Neural cell (in vitro differentiated cells): ENCODE measurements around the gene SMCO1. TPM values are rescaled to one million over a fixed set of nuclear protein-coding genes. Genes with fewer than 3 reads are reported as not detected.
"Not testable (repeated sequence)": the region's sequence is repeated elsewhere in the genome, so short reads cannot be mapped to it uniquely, and the experiment has no call there.

Source experiments
- H2AFZ ChIP-seq: fragments of 200-600, 300-800 bp; sonication (generic), shearing (Covaris generic); 2 replicates; pipeline ENCODE4 v1.6.0; 2014; ENCODE audit warnings: low read depth, mild to moderate bottlenecking, antibody characterized with exemption, low read length, moderate library complexity
- H3F3A ChIP-seq: fragments of 200-600 bp; shearing (Covaris generic); 2 replicates; pipeline ENCODE4 v1.6.1; 2016; ENCODE audit warnings: mild to moderate bottlenecking, moderate library complexity, mixed read lengths, antibody characterized with exemption, low read length; ENCODE audit not compliant: insufficient read depth, poor library complexity, severe bottlenecking
- H3K27ac ChIP-seq: fragments of 200-600, 300-800 bp; sonication (generic), shearing (Covaris generic); 2 replicates; pipeline ENCODE4 v1.5.1; 2014; ENCODE audit warnings: mild to moderate bottlenecking, low read length, moderate library complexity
- H3K27me3 ChIP-seq: fragments of 300-800, 200-600 bp; sonication (generic), shearing (Covaris generic); 2 replicates; pipeline ENCODE4 v1.6.0; 2014; ENCODE audit warnings: mild to moderate bottlenecking, low read depth, low read length, moderate library complexity; ENCODE audit not compliant: insufficient read depth
- H3K36me3 ChIP-seq: fragments of 300-800, 200-600 bp; sonication (generic), shearing (Covaris generic); 2 replicates; pipeline ENCODE4 v1.5.1; 2014; ENCODE audit warnings: mild to moderate bottlenecking, antibody characterized with exemption, low read length, moderate library complexity; ENCODE audit not compliant: insufficient read depth
- H3K4me2 ChIP-seq: fragments of 300-800, 200-600 bp; sonication (generic), shearing (Covaris generic); 2 replicates; pipeline ENCODE4 v1.6.0; 2014; ENCODE audit warnings: mild to moderate bottlenecking, low read length
- H3K4me3 ChIP-seq: fragments of 300-800, 200-600 bp; sonication (generic), shearing (Covaris generic); 2 replicates; pipeline ENCODE4 v1.5.1; 2014; ENCODE audit warnings: mild to moderate bottlenecking, low read length, moderate library complexity
- H3K79me2 ChIP-seq: fragments of 200-600 bp; shearing (Covaris generic); replicated peaks from 2 replicates; pipeline ENCODE4 v1.6.0; 2014; ENCODE audit warnings: mild to moderate bottlenecking, low read length, moderate library complexity; ENCODE audit not compliant: insufficient read depth
- H3K9ac ChIP-seq: fragments of 300-800, 200-600 bp; sonication (generic), shearing (Covaris generic); 2 replicates; pipeline ENCODE4 v1.6.1; 2016; ENCODE audit warnings: mild to moderate bottlenecking, low read length, mixed read lengths
- H3K9me2 ChIP-seq: fragments of 200-600 bp; shearing (Covaris generic); 2 replicates; pipeline ENCODE4 v1.6.1; 2016; ENCODE audit warnings: mild to moderate bottlenecking, low read length, mixed read lengths; ENCODE audit not compliant: insufficient read depth
- H3K9me3 ChIP-seq: fragments of 200-600, 300-800 bp; sonication (generic), shearing (Covaris generic); 2 replicates; pipeline ENCODE4 v1.6.1; 2016; ENCODE audit warnings: mild to moderate bottlenecking, mixed run types, low read length, moderate library complexity, mixed read lengths
- H4K20me1 ChIP-seq: fragments of 200-600 bp; shearing (Covaris generic); 2 replicates; pipeline ENCODE4 v1.6.1; 2016; ENCODE audit warnings: mild to moderate bottlenecking, mixed run types; ENCODE audit not compliant: insufficient read depth
- CTCF ChIP-seq: fragments of 450-650 bp; IDR thresholded peaks from 2 replicates; pipeline ENCODE4 v1.5.1; 2014; ENCODE audit warnings: antibody characterized with exemption, mild to moderate bottlenecking, moderate library complexity; ENCODE audit not compliant: poor library complexity, severe bottlenecking
- EP300 ChIP-seq: fragments of 450-650 bp; conservative IDR thresholded peaks from 2 replicates; pipeline ENCODE4 v1.6.1; 2014; ENCODE audit warnings: antibody characterized with exemption, mild to moderate bottlenecking, moderate library complexity; ENCODE audit not compliant: poor library complexity, severe bottlenecking
- EZH2 ChIP-seq: fragments of 200-600, 300-800 bp; shearing (Covaris generic), sonication (generic); IDR thresholded peaks from 2 replicates; pipeline ENCODE4 v1.6.1; 2014; ENCODE audit warnings: antibody characterized with exemption, low read length, borderline replicate concordance, mild to moderate bottlenecking; ENCODE audit not compliant: insufficient read depth, poor library complexity, severe bottlenecking
- MXI1 ChIP-seq: fragments of 450-650 bp; conservative IDR thresholded peaks from 2 replicates; pipeline ENCODE4 v1.6.1; 2014; ENCODE audit warnings: antibody characterized with exemption, mild to moderate bottlenecking; ENCODE audit not compliant: poor library complexity, severe bottlenecking
- POLR2AphosphoS5 ChIP-seq: IDR thresholded peaks from 2 replicates; pipeline ENCODE4 v1.6.1; 2012
- RAD21 ChIP-seq: fragments of 450-650 bp; conservative IDR thresholded peaks from 2 replicates; pipeline ENCODE4 v1.6.1; 2014; ENCODE audit warnings: antibody characterized with exemption, mild to moderate bottlenecking, moderate library complexity
- REST ChIP-seq: IDR thresholded peaks from 2 replicates; pipeline ENCODE4 v1.6.1; 2012; ENCODE audit warnings: borderline replicate concordance
- SMC3 ChIP-seq: fragments of 450-650 bp; conservative IDR thresholded peaks from 2 replicates; pipeline ENCODE4 v1.6.1; 2014; ENCODE audit warnings: antibody characterized with exemption, mild to moderate bottlenecking, moderate library complexity; ENCODE audit not compliant: poor library complexity
- TAF1 ChIP-seq: IDR thresholded peaks from 2 replicates; pipeline ENCODE4 v1.6.1; 2012; ENCODE audit warnings: low read depth
- polyA plus RNA-seq: library from polyadenylated mRNA; depleted of rRNA; stranded (reverse); fragments of >200 nt; gene quantifications from 2 replicates; pipeline ENCODE4 v1.2.3, GENCODE V29; 2014

SMCO1 gene
- polyA plus RNA-seq, 1 donor from 2014 or later: not detected

GRCh38 chr3:196552253-196552652 is 37.1 kb upstream of the SMCO1 start:
- Histone ChIP-seq H3F3A (no peaks in the 10 kb centered on the region), H3K9me2 (no peaks in the 10 kb centered on the region), H3K4me3 (no peak overlapping the region), H2AFZ (no peak overlapping the region), H3K36me3 (no peaks in the 10 kb centered on the region), H3K9me3 (peaks cover 3% of the 10 kb centered on the region), H3K79me2 (no peaks in the 10 kb centered on the region), H3K9ac (no peak overlapping the region), H3K4me2 (no peak overlapping the region), H4K20me1 (no peaks in the 10 kb centered on the region), H3K27me3 (no peaks in the 10 kb centered on the region), H3K27ac (no peak overlapping the region)
- TF ChIP-seq MXI1: no peak
- no peak for TF ChIP-seq TAF1
- no peak for TF ChIP-seq CTCF
- no peak for TF ChIP-seq EP300
- no peak for TF ChIP-seq REST
- no peak for TF ChIP-seq POLR2AphosphoS5
- no peak for TF ChIP-seq EZH2
- no peak for TF ChIP-seq SMC3
- no peak for TF ChIP-seq RAD21

GRCh38 chr3:196550172-196550571 is 35.0 kb upstream of the SMCO1 start:
- H3F3A ChIP-seq, H3K27ac ChIP-seq, H2AFZ ChIP-seq, H3K9me3 ChIP-seq, H3K9me2 ChIP-seq, H3K36me3 ChIP-seq, H3K4me3 ChIP-seq, H3K4me2 ChIP-seq, H3K9ac ChIP-seq, H4K20me1 ChIP-seq, H3K79me2 ChIP-seq, H3K27me3 ChIP-seq: not testable (repeated sequence)

GRCh38 chr3:196549312-196549711 is 34.2 kb upstream of the SMCO1 start:
- H3K4me3 ChIP-seq, H3K27ac ChIP-seq, H3K79me2 ChIP-seq, H3K9me2 ChIP-seq, H3K9ac ChIP-seq, H2AFZ ChIP-seq, H4K20me1 ChIP-seq, H3K4me2 ChIP-seq, H3K27me3 ChIP-seq, H3F3A ChIP-seq, H3K9me3 ChIP-seq, H3K36me3 ChIP-seq: not testable (repeated sequence)
